Tibial nerve (tissue), 4 donors: Measurements from ENCODE around the gene ST6GALNAC4. TPM values are rescaled to one million over a fixed set of nuclear protein-coding genes. Genes with fewer than 3 reads are reported as not detected.

ENCODE experiments used
- DNase-seq, 2 donors: peaks; one replicate each; pipeline ENCODE4 v3.0.0-alpha.2; 2019; ENCODE audit warnings: low spot score in 2 of 2
- H3K27ac ChIP-seq, 4 donors: fragments of 200-600 bp; sonication (generic) in 3 of 4; one replicate each; pipeline ENCODE4 v1.5.1; 2017 to 2019; ENCODE audit warnings: mild to moderate bottlenecking in 1 of 4
- H3K27me3 ChIP-seq, 2 donors: fragments of 200-600 bp; sonication (generic) in 1 of 2; one replicate each; pipeline versions ENCODE4 v1.5.1 to v1.6.0; 2017 to 2019
- H3K36me3 ChIP-seq, 3 donors: fragments of 200-600 bp; sonication (generic); one replicate each; pipeline ENCODE4 v1.5.1; 2018 to 2019
- H3K4me1 ChIP-seq, 4 donors: fragments of 200-600 bp; sonication (generic) in 3 of 4; one replicate each; pipeline ENCODE4 v1.5.1; 2017 to 2019
- H3K4me3 ChIP-seq, 4 donors: fragments of 200-600 bp; sonication (generic) in 3 of 4; one replicate each; pipeline ENCODE4 v1.5.1; 2017 to 2019; ENCODE audit warnings: mild to moderate bottlenecking in 1 of 4, moderate library complexity in 1 of 4
- H3K9me3 ChIP-seq, 4 donors: fragments of 200-600 bp; sonication (generic) in 3 of 4; one replicate each; pipeline ENCODE4 v1.5.1; 2017 to 2019
- EP300 ChIP-seq, 2 donors: sonication (generic); formaldehyde crosslinking; IDR thresholded peaks; one replicate each; pipeline ENCODE4 v1.6.1; 2017; ENCODE audit warnings: antibody characterized with exemption in 2 of 2, mild to moderate bottlenecking in 1 of 2
- POLR2A ChIP-seq, 2 donors: fragments of 450-650 bp; IDR thresholded peaks; one replicate each; pipeline ENCODE4 v1.6.1; 2017; ENCODE audit warnings: antibody characterized with exemption in 2 of 2, mild to moderate bottlenecking in 2 of 2, moderate library complexity in 2 of 2
- WGBS, 2 donors: methylation state at CpG; one replicate each; pipeline ENCODE4 v1.1.5; 2018; 5-methylcytosine and 5-hydroxymethylcytosine counted together
- total RNA-seq, 4 donors: library from RNA; depleted of rRNA; stranded (reverse); fragments of >200 nt; gene quantifications; one replicate each; pipeline ENCODE4 v1.1.0, GENCODE V29; 2016
- TF ChIP-seq, protein P1 (sequence below), 5 experiments: fragments of 200-600 bp in 3 of 5; fragments of 450-650 bp in 2 of 5; sonication (generic) in 3 of 5; IDR thresholded peaks; one replicate each; pipeline ENCODE4 v1.5.1; 2016 to 2019; ENCODE audit warnings: antibody characterized with exemption in 5 of 5, mild to moderate bottlenecking in 3 of 5, moderate library complexity in 2 of 5

Gene ST6GALNAC4, protein sequence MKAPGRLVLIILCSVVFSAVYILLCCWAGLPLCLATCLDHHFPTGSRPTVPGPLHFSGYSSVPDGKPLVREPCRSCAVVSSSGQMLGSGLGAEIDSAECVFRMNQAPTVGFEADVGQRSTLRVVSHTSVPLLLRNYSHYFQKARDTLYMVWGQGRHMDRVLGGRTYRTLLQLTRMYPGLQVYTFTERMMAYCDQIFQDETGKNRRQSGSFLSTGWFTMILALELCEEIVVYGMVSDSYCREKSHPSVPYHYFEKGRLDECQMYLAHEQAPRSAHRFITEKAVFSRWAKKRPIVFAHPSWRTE
- 10 to 100 TPM; 23.9 to 70.5 (median 37.0) TPM for total RNA-seq

GRCh38 chr9:127916720-127917581, at the start of gene ST6GALNAC4:
Gene ST6GALNAC4, minus strand, starts transcription at chr9:127917041. Its CDS starts 622 bp downstream, at chr9:127916419.
- H3K4me1 ChIP-seq = peaks cover 0 to 63% (median 28%) of the 10 kb centered on the region in 4 donors
- H3K27me3 ChIP-seq = no peaks in the 10 kb centered on the region
- peaks cover 0 to 27% (median 0%) of the 10 kb centered on the region in 3 donors for H3K36me3 ChIP-seq
- no peaks in the 10 kb centered on the region for H3K9me3 ChIP-seq
- peak; percentile 95 to 96 for DNase-seq
- 1 to 8% methylated on average over 18 to 65 of the region's 71 CpGs for WGBS, 2 donors
- peak within 1 kb of the TSS; percentile 34 to 74 (median 59) for H3K4me3 ChIP-seq
- peak within 1 kb of the TSS; percentile 21 to 80 (median 78) for H3K27ac ChIP-seq
- peak in 1 of 2 donors; percentile 72 for TF ChIP-seq EP300 (IDR thresholded peaks at IDR 0.05)
- TF ChIP-seq, protein P1, sequence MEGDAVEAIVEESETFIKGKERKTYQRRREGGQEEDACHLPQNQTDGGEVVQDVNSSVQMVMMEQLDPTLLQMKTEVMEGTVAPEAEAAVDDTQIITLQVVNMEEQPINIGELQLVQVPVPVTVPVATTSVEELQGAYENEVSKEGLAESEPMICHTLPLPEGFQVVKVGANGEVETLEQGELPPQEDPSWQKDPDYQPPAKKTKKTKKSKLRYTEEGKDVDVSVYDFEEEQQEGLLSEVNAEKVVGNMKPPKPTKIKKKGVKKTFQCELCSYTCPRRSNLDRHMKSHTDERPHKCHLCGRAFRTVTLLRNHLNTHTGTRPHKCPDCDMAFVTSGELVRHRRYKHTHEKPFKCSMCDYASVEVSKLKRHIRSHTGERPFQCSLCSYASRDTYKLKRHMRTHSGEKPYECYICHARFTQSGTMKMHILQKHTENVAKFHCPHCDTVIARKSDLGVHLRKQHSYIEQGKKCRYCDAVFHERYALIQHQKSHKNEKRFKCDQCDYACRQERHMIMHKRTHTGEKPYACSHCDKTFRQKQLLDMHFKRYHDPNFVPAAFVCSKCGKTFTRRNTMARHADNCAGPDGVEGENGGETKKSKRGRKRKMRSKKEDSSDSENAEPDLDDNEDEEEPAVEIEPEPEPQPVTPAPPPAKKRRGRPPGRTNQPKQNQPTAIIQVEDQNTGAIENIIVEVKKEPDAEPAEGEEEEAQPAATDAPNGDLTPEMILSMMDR (IDR thresholded peaks at IDR 0.05) = no peak
- peak in 1 of 2 donors; percentile 43 for TF ChIP-seq POLR2A (IDR thresholded peaks at IDR 0.05)

DNA sequence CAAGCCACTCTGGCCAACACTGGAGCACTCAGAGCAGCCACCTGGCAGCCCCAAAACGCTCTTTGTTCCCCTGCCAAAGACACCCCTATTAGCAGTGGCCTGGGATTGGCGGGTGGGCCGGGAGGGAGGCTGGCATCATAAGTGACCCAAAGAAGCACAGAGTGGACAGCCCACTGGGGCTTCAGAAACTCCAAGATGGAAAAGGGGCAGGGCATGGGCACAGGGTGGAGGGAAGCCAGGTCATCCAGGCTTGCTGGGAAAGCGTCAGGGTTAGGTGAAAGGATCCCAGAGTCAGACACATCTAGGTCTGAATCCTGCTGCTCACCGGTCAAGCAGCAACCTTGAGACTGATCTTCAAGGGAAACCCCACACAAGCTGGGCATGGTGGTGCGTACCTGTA, 49.1 kb upstream of the ST6GALNAC4 start:
- peak overlapping the region; percentile 88 to 99 (median 94) for H3K27ac ChIP-seq
- TF ChIP-seq POLR2A (IDR thresholded peaks at IDR 0.05) (no peak), EP300 (IDR thresholded peaks at IDR 0.05) (no peak)
- TF ChIP-seq, protein P1 (IDR thresholded peaks at IDR 0.05) = no peak

GRCh38 chr9:127963359-127964064, 46.7 kb upstream of the ST6GALNAC4 start:
- WGBS, 2 donors = 48% methylated on average over 17 to 19 of the region's 19 CpGs
- Histone ChIP-seq H3K9me3 (no peaks in the 10 kb centered on the region), H3K27ac (peak overlapping the region; percentile 88 to 99 (median 94)), H3K4me3 (no peak overlapping the region), H3K4me1 (peaks cover 3 to 95% (median 84%) of the 10 kb centered on the region in 4 donors), H3K27me3 (no peaks in the 10 kb centered on the region), H3K36me3 (no peaks in the 10 kb centered on the region)
- TF ChIP-seq, protein P1 (IDR thresholded peaks at IDR 0.05) = no peak
- no peak for TF ChIP-seq EP300 (IDR thresholded peaks at IDR 0.05)
- TF ChIP-seq POLR2A (IDR thresholded peaks at IDR 0.05) = no peak
- no peak for DNase-seq

More for the DNA sequence above, 49.1 kb upstream of the ST6GALNAC4 start:
- Histone ChIP-seq H3K27me3 (no peaks in the 10 kb centered on the region), H3K4me3 (peak overlapping the region in 2 of 4 donors; percentile 10 to 21), H3K36me3 (no peaks in the 10 kb centered on the region), H3K4me1 (peaks cover 3 to 100% (median 92%) of the 10 kb centered on the region in 4 donors), H3K9me3 (no peaks in the 10 kb centered on the region)
- 27 to 40% methylated on average over 5 to 6 of the region's 6 CpGs for WGBS, 2 donors
- DNase-seq = no peak

DNA sequence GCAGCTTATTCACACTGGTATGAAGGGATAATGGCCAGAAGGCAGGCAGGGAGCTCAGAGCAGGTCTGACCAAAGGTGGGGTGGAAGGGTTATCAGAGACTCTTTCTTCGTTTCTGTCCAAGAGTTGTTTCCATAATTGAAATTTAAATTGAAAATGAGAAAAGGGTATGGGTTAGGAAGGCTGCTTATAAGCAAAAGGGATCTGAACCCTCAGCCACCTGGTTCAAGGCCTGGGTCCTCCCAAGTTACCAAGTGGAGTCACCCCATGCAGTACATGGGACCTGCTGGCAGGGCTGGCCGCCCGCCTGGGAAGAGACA, 46.2 kb upstream of the ST6GALNAC4 start:
- no peak for TF ChIP-seq POLR2A (IDR thresholded peaks at IDR 0.05)
- TF ChIP-seq EP300 (IDR thresholded peaks at IDR 0.05) = no peak
- TF ChIP-seq, protein P1 (IDR thresholded peaks at IDR 0.05) = no peak
- H3K27ac ChIP-seq = peak overlapping the region; percentile 88 to 99 (median 94)
- no peak for DNase-seq
- H3K36me3 ChIP-seq = no peaks in the 10 kb centered on the region
- WGBS, 2 donors = 58 to 64% methylated on average over 3 of the region's 3 CpGs
- no peaks in the 10 kb centered on the region for H3K9me3 ChIP-seq
- H3K4me1 ChIP-seq = peaks cover 0 to 94% (median 80%) of the 10 kb centered on the region in 4 donors
- no peaks in the 10 kb centered on the region for H3K27me3 ChIP-seq
- no peak overlapping the region for H3K4me3 ChIP-seq
